MM.1S (cell line): ENCODE results near the gene MBOAT7.

Experiments
- DNase-seq: peaks from one replicate; pipeline ENCODE4 v3.0.0-alpha.2; 2015
- H2AFZ ChIP-seq: fragments of 300-600 bp; sonication (generic); 2 replicates; pipeline ENCODE4 v1.6.0; 2016; ENCODE audit warnings: antibody characterized with exemption, low read length
- H3F3A ChIP-seq: fragments of 300-600 bp; sonication (generic); 2 replicates; pipeline ENCODE4 v1.6.1; 2016; ENCODE audit warnings: mild to moderate bottlenecking, antibody characterized with exemption, low read length, moderate library complexity, mixed read lengths; ENCODE audit not compliant: insufficient read depth
- H3K27ac ChIP-seq: fragments of 300-600 bp; sonication (generic); 2 replicates; pipeline ENCODE4 v1.5.1; 2016; ENCODE audit warnings: mild to moderate bottlenecking, low read length
- H3K27me3 ChIP-seq: fragments of 300-600 bp; sonication (generic); replicated peaks from 2 replicates; pipeline ENCODE4 v1.6.0; 2016; ENCODE audit warnings: low read length; ENCODE audit not compliant: insufficient read depth
- H3K36me3 ChIP-seq: fragments of 300-600 bp; sonication (generic); replicated peaks from 2 replicates; pipeline ENCODE4 v1.6.1; 2016; ENCODE audit warnings: mild to moderate bottlenecking, low read length, mixed read lengths; ENCODE audit not compliant: insufficient read depth
- H3K4me1 ChIP-seq: fragments of 300-600 bp; sonication (generic); 2 replicates; pipeline ENCODE4 v1.6.1; 2016; ENCODE audit warnings: low read length, mixed read lengths
- H3K4me2 ChIP-seq: fragments of 300-600 bp; sonication (generic); 2 replicates; pipeline ENCODE4 v1.6.0; 2016; ENCODE audit warnings: low read depth, low read length
- H3K4me3 ChIP-seq: fragments of 300-600 bp; sonication (generic); 2 replicates; pipeline ENCODE4 v1.5.1; 2016; ENCODE audit warnings: low read length, mixed read lengths
- H3K79me2 ChIP-seq: fragments of 300-600 bp; sonication (generic); 2 replicates; pipeline ENCODE4 v1.6.1; 2016; ENCODE audit warnings: mixed run types, low read length, mixed read lengths
- H3K9ac ChIP-seq: fragments of 300-600 bp; sonication (generic); 2 replicates; pipeline ENCODE4 v1.6.1; 2016; ENCODE audit warnings: low read length, mixed read lengths
- H3K9me2 ChIP-seq: fragments of 300-600 bp; sonication (generic); replicated peaks from 2 replicates; pipeline ENCODE4 v1.6.1; 2016; ENCODE audit warnings: mild to moderate bottlenecking, low read length, mixed read lengths; ENCODE audit not compliant: insufficient read depth
- H3K9me3 ChIP-seq: fragments of 300-600 bp; sonication (generic); replicated peaks from 2 replicates; pipeline ENCODE4 v1.6.1; 2016; ENCODE audit warnings: mild to moderate bottlenecking, low read length, mixed read lengths; ENCODE audit not compliant: insufficient read depth
- H4K20me1 ChIP-seq: fragments of 300-600 bp; sonication (generic); 2 replicates; pipeline ENCODE4 v1.6.1; 2016; ENCODE audit warnings: mild to moderate bottlenecking, low read length, moderate library complexity, mixed read lengths; ENCODE audit not compliant: insufficient read depth
- EZH2 ChIP-seq: fragments of 300-600 bp; sonication (generic); optimal IDR thresholded peaks from 2 replicates; pipeline ENCODE3; 2017; ENCODE audit warnings: low read depth, mild to moderate bottlenecking, antibody characterized with exemption, low read length, mixed read lengths
- EZH2phosphoT487 ChIP-seq: fragments of 300-600 bp; sonication (generic); IDR thresholded peaks from 2 replicates; pipeline ENCODE4 v1.6.1; 2018; ENCODE audit warnings: antibody characterized with exemption, low read length
- TF ChIP-seq, protein P1 (sequence below): fragments of 300-600 bp; sonication (generic); IDR thresholded peaks from 2 replicates; pipeline ENCODE4 v1.5.1; 2016; ENCODE audit warnings: antibody characterized with exemption, low read length, mixed read lengths

Gene MBOAT7

DNA sequence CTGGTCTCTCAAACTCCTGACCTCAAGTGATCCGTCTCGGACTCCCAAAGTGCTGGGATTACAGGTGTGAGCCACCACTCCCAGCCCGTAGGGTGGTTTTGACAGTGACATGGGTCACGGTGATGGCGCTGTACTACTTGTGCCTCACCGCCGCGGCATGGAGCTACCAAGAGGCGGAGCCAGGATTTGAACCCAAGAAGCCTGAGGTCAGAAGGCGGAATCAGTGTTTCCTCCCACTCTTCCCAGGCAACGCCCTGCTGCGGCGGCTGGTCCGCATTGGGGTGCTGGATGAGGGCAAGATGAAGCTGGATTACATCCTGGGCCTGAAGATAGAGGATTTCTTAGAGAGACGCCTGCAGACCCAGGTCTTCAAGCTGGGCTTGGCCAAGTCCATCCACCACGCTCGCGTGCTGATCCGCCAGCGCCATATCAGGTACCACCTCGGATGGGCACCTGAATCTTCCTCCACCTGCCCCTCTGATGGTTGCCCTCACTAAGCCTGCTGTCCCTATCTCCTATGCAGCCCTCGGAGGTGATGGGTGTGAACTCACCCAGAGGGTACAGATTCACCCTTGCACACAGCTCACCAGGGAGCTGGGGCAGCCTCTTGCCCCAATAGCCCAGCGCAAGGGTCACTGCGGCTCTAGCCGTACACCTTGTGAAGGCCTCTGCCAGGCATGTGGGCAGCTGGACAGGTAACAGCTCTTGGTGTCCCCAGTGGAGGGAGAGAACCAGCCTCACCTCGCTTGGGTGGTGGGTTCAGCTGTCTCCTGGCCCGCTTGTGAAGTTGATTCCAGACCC is 16.9 kb upstream of the MBOAT7 start:
- peaks cover 34% of the 10 kb centered on the region for H3K4me1 ChIP-seq
- TF ChIP-seq EZH2phosphoT487 (no peak), EZH2 (no peak)
- peaks cover 90% of the 10 kb centered on the region for H3F3A ChIP-seq
- H3K79me2 ChIP-seq = peaks cover 60% of the 10 kb centered on the region
- H3K9ac ChIP-seq = no peak overlapping the region
- H3K4me2 ChIP-seq = no peak overlapping the region
- H3K9me3 ChIP-seq = no peaks in the 10 kb centered on the region
- H3K36me3 ChIP-seq = peaks cover 50% of the 10 kb centered on the region
- no peaks in the 10 kb centered on the region for H3K9me2 ChIP-seq
- H3K27me3 ChIP-seq = no peaks in the 10 kb centered on the region
- no peak overlapping the region for H3K4me3 ChIP-seq
- H2AFZ ChIP-seq = no peak overlapping the region
- no peak for DNase-seq
- H3K27ac ChIP-seq = no peak overlapping the region
- H4K20me1 ChIP-seq = peaks cover 87% of the 10 kb centered on the region

DNA sequence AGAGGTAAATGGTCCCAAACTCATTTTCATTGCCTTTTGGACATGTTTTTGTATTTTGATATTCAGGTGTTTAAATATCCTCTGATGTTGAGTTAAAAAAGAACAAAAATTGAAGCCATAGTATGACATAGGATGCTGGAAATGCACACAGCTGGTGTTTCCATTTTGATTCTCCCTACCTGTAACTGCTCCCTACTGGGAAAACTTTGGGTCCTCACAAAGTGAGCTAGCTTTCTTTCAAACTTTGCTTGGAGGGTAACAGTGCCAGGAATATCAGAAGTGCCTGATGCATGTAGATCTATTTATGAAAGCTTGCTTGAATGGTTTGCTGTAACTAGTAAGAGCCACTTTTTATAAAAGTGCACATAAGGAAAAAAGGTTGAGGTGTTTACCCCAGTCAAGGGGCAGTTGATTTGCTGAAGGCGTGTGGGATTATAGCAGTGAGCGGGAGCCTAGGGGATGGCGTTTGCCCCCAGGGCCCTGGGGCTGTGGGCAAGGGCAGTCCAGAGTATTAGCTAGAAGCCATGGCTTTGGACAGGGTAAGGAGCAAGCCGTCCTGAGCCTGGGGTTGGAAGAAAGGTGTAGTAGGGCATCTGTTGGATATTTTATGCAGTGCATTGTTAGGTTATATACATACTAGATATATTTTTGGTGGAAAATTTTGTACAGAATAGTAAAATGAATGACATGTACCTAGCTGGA is 15.5 kb upstream of the MBOAT7 start:
- Histone ChIP-seq H3K27ac (no peak overlapping the region), H3K4me2 (no peak overlapping the region), H2AFZ (no peak overlapping the region), H3K36me3 (peaks cover 50% of the 10 kb centered on the region), H3K9me3 (no peaks in the 10 kb centered on the region), H3K9ac (no peak overlapping the region), H4K20me1 (peaks cover 84% of the 10 kb centered on the region), H3K9me2 (no peaks in the 10 kb centered on the region), H3F3A (peaks cover 83% of the 10 kb centered on the region), H3K27me3 (no peaks in the 10 kb centered on the region), H3K4me3 (no peak overlapping the region), H3K4me1 (peaks cover 28% of the 10 kb centered on the region), H3K79me2 (peaks cover 66% of the 10 kb centered on the region)
- DNase-seq = no peak
- TF ChIP-seq, protein P1, sequence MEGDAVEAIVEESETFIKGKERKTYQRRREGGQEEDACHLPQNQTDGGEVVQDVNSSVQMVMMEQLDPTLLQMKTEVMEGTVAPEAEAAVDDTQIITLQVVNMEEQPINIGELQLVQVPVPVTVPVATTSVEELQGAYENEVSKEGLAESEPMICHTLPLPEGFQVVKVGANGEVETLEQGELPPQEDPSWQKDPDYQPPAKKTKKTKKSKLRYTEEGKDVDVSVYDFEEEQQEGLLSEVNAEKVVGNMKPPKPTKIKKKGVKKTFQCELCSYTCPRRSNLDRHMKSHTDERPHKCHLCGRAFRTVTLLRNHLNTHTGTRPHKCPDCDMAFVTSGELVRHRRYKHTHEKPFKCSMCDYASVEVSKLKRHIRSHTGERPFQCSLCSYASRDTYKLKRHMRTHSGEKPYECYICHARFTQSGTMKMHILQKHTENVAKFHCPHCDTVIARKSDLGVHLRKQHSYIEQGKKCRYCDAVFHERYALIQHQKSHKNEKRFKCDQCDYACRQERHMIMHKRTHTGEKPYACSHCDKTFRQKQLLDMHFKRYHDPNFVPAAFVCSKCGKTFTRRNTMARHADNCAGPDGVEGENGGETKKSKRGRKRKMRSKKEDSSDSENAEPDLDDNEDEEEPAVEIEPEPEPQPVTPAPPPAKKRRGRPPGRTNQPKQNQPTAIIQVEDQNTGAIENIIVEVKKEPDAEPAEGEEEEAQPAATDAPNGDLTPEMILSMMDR = no peak
- TF ChIP-seq EZH2phosphoT487 = no peak
- TF ChIP-seq EZH2 = no peak

DNA sequence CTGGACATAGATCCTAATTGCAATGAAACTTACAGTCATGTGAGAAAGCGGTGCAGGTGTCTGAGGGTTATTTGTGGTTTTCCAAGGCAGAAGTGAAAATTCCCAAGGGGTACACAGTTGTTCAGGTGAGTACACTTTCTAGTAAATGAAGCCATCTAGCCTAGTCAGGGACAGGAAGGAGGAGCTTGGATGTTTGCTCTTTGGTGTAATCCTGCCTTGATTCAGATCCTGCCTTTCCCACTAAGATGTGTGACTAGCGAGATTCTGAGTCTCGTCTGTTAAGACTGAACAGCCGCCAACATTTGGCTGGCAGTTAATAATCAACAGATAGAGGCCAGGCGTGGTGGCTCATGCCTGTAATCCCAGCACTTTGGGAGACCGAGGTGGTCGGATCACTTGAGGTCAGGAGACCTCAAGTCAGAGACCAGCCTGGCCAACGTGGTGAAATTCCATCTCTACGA is 13.8 kb upstream of the MBOAT7 start:
- Histone ChIP-seq H3K27ac (no peak overlapping the region), H3F3A (peaks cover 65% of the 10 kb centered on the region), H3K79me2 (peaks cover 66% of the 10 kb centered on the region), H3K4me1 (peaks cover 28% of the 10 kb centered on the region), H4K20me1 (peaks cover 68% of the 10 kb centered on the region), H3K9me3 (no peaks in the 10 kb centered on the region), H3K4me2 (peak overlapping the region; percentile 95), H3K9me2 (no peaks in the 10 kb centered on the region), H3K4me3 (0 out of 2 replicates have a peak overlapping the region, but pooled peaks have one; percentile 86), H3K9ac (peak overlapping the region; percentile 94; the same call in 1 of the 2 replicates), H3K36me3 (peaks cover 50% of the 10 kb centered on the region), H2AFZ (no peak overlapping the region), H3K27me3 (no peaks in the 10 kb centered on the region)
- TF ChIP-seq, protein P1 = no peak
- TF ChIP-seq EZH2phosphoT487 (no peak), EZH2 (no peak)
- no peak for DNase-seq
